BJ (cell line): ENCODE measurements around the gene ZIC5. TPM values are rescaled to one million over a fixed set of nuclear protein-coding genes. Genes with fewer than 3 reads are reported as not detected.
"Not testable (repeated sequence)": the region's sequence is repeated elsewhere in the genome, so short reads cannot be mapped to it uniquely, and the experiment has no call there.

Source experiments
- CTCF ChIA-PET: fragments of 350-600 bp; formaldehyde crosslinking; extraction: SDS; loops from one replicate; lab custom pipeline; 2021; ENCODE audit warnings: antibody characterized with exemption, inconsistent platforms; lab: Yijun Ruan, JAX
- POLR2A ChIA-PET: fragments of 300-600 bp; sonication (Branson Sonifier 250); formaldehyde crosslinking; extraction: SDS; loops from one replicate; lab custom pipeline; 2021; ENCODE audit warnings: antibody characterized with exemption; lab: Charles Lee
- DNase-seq: peaks from one replicate; pipeline ENCODE4 v3.0.0-alpha.2; 2011; ENCODE audit warnings: low read depth
- H3K27me3 ChIP-seq: 2 replicates; pipeline ENCODE4 v1.6.0; 2011; ENCODE audit warnings: low read length; ENCODE audit not compliant: control insufficient read depth, insufficient read depth
- H3K36me3 ChIP-seq: 2 replicates; pipeline ENCODE4 v1.5.1; 2011; ENCODE audit warnings: low read length; ENCODE audit not compliant: control insufficient read depth, insufficient read depth
- H3K4me3 ChIP-seq: 2 replicates; pipeline ENCODE4 v1.5.1; 2011; ENCODE audit warnings: low read depth, mild to moderate bottlenecking, control low read depth, low read length
- CTCF ChIP-seq: IDR thresholded peaks from 2 replicates; pipeline ENCODE4 v1.5.1; 2011; ENCODE audit warnings: low read depth, mild to moderate bottlenecking, control low read depth, inconsistent platforms, low read length, moderate library complexity; ENCODE audit not compliant: insufficient read depth
- polyA plus RNA-seq: library from polyadenylated mRNA; depleted of rRNA; stranded (reverse); fragments of >200 nt; gene quantifications from 2 replicates; pipeline ENCODE4 v1.2.3, GENCODE V29; 2011

ZIC5 gene
- polyA plus RNA-seq, 1 experiment: not detected

- no peak for DNase-seq
- ChIA-PET CTCF (no interaction called here), POLR2A (no interaction called here)
These were observed 23.2 kb downstream of the ZIC5 start for GRCh38 chr13:99948411-99948810.

DNA sequence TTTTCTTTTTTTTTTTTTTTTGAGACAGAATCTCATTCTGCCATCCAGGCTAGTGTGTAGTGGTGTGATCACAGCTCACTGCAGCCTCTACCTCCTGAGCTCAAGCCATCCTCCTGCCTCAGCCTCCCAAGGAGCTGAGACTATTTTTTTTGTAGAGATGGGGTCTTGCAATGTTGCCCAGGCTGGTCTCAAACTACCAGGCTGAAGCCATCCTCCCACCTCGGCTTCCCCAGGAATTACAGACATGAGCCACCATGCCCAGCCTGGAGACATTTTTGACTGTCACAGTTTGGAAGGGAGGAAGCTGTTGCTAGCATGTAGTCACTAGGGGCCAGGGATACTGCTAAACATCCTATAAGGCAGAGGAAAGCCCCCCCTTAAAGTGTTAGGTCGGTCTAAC lies 23.9 kb downstream of the ZIC5 start:
- H3K4me3 ChIP-seq: no peak overlapping the region
- ChIA-PET CTCF (no interaction called here), POLR2A (no interaction called here)
- peaks cover 20% of the 10 kb centered on the region for H3K27me3 ChIP-seq
- no peak for TF ChIP-seq CTCF
- no peaks in the 10 kb centered on the region for H3K36me3 ChIP-seq
- DNase-seq: no peak

More at GRCh38 chr13:99948411-99948810, 23.2 kb downstream of the ZIC5 start:
- H3K36me3 ChIP-seq: no peaks in the 10 kb centered on the region
- peaks cover 25% of the 10 kb centered on the region for H3K27me3 ChIP-seq
- no peak for TF ChIP-seq CTCF
- no peak overlapping the region for H3K4me3 ChIP-seq

DNA sequence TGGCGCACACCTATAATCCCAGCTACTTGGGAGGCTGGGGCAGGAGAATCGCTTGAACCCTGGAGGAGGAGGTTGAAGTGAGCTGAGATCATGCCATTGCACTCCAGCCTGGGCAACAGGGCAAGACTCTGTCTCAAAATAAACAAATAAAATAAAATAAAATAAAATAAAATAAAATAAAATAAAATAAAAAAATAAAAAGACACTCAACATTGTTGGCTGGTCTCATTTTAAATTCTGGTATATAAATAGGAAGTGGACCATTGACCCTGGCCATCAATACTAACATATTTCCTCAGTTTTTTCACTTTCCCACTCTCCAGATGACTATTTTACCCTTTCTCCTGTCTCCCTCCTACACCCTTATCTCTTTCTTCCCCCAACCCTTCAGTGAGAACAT lies 26.1 kb downstream of the ZIC5 start:
- H3K36me3 ChIP-seq, H3K4me3 ChIP-seq, POLR2A ChIA-PET, CTCF ChIA-PET, DNase-seq: not testable (repeated sequence)
- H3K27me3 ChIP-seq: peaks cover 12% of the 10 kb centered on the region

- Histone ChIP-seq H3K27me3 (peaks cover 12% of the 10 kb centered on the region), H3K36me3 (no peaks in the 10 kb centered on the region), H3K4me3 (no peak overlapping the region)
- POLR2A ChIA-PET: no interaction called here
- CTCF ChIA-PET: no interaction called here
- no peak for DNase-seq
- no peak for TF ChIP-seq CTCF
These were observed 27.0 kb downstream of the ZIC5 start for GRCh38 chr13:99944606-99945005.

DNA sequence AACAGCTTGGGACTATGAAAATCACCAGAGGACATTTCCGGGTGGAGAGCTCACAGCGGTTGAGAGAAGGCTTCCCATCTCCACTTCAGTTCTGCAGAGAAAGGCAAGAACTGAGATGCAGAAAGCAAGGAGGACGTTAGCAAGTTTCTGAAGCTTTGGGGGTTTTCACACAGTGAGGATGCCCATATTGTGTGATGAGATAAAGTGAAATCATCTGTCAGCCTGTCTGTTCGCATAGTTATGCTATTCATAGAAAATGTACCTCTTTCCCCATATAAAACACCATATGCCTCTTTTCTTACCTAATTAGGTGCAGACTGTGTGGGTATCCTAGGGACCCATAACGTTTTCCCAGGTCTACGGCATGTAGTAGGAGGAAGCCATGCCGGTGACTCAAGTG lies 27.5 kb downstream of the ZIC5 start:
- TF ChIP-seq CTCF: no peak
- Histone ChIP-seq H3K36me3 (no peaks in the 10 kb centered on the region), H3K4me3 (no peak overlapping the region), H3K27me3 (peaks cover 7% of the 10 kb centered on the region)
- no peak for DNase-seq
- ChIA-PET CTCF (no interaction called here), POLR2A (no interaction called here)

DNA sequence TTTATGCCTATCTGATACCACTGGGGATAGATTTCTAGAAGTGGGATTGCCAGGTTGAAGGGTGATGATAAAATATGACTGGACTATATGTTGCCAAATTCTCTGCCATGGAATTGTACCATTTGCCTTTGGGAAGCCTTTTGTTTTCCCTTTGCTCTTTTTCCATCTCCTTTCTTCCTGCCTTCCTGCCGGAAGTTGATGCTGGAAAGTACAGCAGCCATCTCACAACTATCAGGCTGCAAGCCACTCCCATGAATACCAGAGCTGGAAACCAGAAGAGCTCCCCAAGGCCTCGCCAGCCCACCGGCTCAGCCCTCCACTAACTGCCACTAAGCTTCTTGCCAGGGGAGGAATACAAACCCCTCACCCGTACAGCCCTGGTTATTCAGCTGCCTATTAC lies 29.7 kb downstream of the ZIC5 start:
- Histone ChIP-seq H3K36me3 (no peaks in the 10 kb centered on the region), H3K4me3 (no peak overlapping the region), H3K27me3 (peaks cover 4% of the 10 kb centered on the region; the same call in 1 of the 2 replicates)
- DNase-seq: no peak
- ChIA-PET CTCF (interaction anchor here (0.6 kb wide), 2 partner anchors 25 to 633 kb away, joined by 3 to 4 read pairs; no protein-coding TSS in a partner anchor), POLR2A (no interaction called here)
- no peak for TF ChIP-seq CTCF
